NCI-H1092 (cell line): ENCODE measurements around the gene CDHR5.

Experiments
- DNase-seq: peaks from one replicate; lab custom pipeline; 2025; lab: John Stamatoyannopoulos, UW

The CDHR5 gene

GRCh38 chr11:567011-567628 is 57.6 kb downstream of the CDHR5 start:
- no peak for DNase-seq
